ENCODE measurements around the gene MRTFA.

MRTFA gene

GRCh38 chr22:40472051-40472450 lies 164.5 kb downstream of the MRTFA start:
- TF ChIP-seq, protein P1, sequence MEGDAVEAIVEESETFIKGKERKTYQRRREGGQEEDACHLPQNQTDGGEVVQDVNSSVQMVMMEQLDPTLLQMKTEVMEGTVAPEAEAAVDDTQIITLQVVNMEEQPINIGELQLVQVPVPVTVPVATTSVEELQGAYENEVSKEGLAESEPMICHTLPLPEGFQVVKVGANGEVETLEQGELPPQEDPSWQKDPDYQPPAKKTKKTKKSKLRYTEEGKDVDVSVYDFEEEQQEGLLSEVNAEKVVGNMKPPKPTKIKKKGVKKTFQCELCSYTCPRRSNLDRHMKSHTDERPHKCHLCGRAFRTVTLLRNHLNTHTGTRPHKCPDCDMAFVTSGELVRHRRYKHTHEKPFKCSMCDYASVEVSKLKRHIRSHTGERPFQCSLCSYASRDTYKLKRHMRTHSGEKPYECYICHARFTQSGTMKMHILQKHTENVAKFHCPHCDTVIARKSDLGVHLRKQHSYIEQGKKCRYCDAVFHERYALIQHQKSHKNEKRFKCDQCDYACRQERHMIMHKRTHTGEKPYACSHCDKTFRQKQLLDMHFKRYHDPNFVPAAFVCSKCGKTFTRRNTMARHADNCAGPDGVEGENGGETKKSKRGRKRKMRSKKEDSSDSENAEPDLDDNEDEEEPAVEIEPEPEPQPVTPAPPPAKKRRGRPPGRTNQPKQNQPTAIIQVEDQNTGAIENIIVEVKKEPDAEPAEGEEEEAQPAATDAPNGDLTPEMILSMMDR (IDR thresholded peaks at IDR 0.05; ENCODE audit: insufficient read depth, low read length, poor library complexity, severe bottlenecking) = no peak
- H3K4me3 ChIP-seq (replicated peaks; ENCODE audit: low read depth, low read length) = no peak overlapping the region
- H3K27me3 ChIP-seq (replicated peaks; ENCODE audit: control insufficient read depth, insufficient read depth, low read length) = no peaks in the 10 kb centered on the region
- no peaks in the 10 kb centered on the region for H3K36me3 ChIP-seq (ENCODE audit: control insufficient read depth, insufficient read depth, low read length)
- no peak for DNase-seq (ENCODE audit: extremely low read depth, insufficient read length)

DNA sequence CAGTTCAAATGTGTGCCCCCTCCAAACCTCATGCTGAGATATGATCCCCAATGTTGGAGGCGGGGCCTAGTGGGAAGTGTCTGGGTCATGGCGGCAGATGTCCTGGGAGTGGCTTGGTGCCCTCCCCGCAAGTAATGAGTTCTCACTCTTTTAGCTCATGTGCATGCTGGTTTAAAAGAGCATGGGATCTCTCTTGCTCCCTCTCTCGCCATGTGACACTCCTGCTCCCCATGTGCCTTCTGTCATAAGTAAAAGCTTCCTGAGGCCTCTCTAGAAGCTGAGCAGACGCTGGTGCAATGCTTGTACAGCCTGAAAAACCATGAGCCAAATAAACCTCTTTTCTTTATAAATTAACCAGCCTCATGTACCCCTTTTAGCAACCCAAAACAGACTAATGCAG lies 167.3 kb downstream of the MRTFA start:
- DNase-seq (ENCODE audit: extremely low read depth, insufficient read length) = no peak
- TF ChIP-seq, protein P1 (IDR thresholded peaks at IDR 0.05; ENCODE audit: insufficient read depth, low read length, poor library complexity, severe bottlenecking) = no peak
- Histone ChIP-seq H3K36me3 (ENCODE audit: control insufficient read depth, insufficient read depth, low read length) (no peaks in the 10 kb centered on the region), H3K4me3 (replicated peaks; ENCODE audit: low read depth, low read length) (no peak overlapping the region), H3K27me3 (replicated peaks; ENCODE audit: control insufficient read depth, insufficient read depth, low read length) (no peaks in the 10 kb centered on the region)

DNA sequence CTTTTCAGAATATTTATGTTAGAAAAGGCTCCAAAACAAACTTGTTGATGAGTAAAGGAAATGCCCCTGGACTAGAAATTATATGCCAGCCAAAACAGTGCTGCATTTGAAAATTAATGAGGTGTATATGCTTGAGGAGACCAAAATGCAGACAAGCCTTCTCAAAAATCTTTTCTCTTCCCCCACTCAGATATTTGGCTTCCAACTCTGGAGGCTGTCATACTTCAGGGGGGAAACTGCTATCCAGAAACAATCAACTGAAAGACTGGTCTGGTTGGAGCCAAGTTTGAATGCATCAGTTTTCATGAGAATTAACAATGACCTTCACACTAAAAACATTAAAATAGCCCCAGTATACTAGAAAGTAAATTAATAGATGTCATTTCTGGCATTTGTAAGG lies 167.9 kb downstream of the MRTFA start:
- Histone ChIP-seq H3K27me3 (replicated peaks; ENCODE audit: control insufficient read depth, insufficient read depth, low read length) (no peaks in the 10 kb centered on the region), H3K4me3 (replicated peaks; ENCODE audit: low read depth, low read length) (no peak overlapping the region), H3K36me3 (ENCODE audit: control insufficient read depth, insufficient read depth, low read length) (no peaks in the 10 kb centered on the region)
- DNase-seq (ENCODE audit: extremely low read depth, insufficient read length) = no peak
- TF ChIP-seq, protein P1 (IDR thresholded peaks at IDR 0.05; ENCODE audit: insufficient read depth, low read length, poor library complexity, severe bottlenecking) = no peak

DNA sequence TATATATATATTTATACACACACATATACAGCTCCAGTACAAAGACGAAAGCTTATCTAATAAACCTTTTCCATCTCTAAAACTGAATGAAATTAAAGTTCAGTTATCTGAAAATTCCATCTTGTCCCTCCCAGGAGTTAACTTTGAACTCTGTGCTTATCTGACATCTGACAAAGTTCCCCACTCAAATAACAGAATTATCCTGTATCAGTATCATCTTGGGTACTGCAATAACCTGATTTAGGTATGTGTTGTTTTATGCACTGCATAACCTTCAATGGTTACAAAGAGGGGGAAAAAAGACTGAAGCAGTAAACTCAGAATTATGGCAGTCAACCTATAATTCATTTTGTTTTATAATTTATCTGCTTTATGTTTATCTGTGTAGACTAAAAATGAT lies 169.5 kb downstream of the MRTFA start:
- no peak for DNase-seq (ENCODE audit: extremely low read depth, insufficient read length)
- TF ChIP-seq, protein P1 (IDR thresholded peaks at IDR 0.05; ENCODE audit: insufficient read depth, low read length, poor library complexity, severe bottlenecking) = no peak
- H3K4me3 ChIP-seq (replicated peaks; ENCODE audit: low read depth, low read length) = no peak overlapping the region
- H3K36me3 ChIP-seq (ENCODE audit: control insufficient read depth, insufficient read depth, low read length) = no peaks in the 10 kb centered on the region
- H3K27me3 ChIP-seq (replicated peaks; ENCODE audit: control insufficient read depth, insufficient read depth, low read length) = no peaks in the 10 kb centered on the region

GRCh38 chr22:40463683-40464082 lies 172.8 kb downstream of the MRTFA start:
- Histone ChIP-seq H3K27me3 (replicated peaks; ENCODE audit: control insufficient read depth, insufficient read depth, low read length) (no peaks in the 10 kb centered on the region), H3K4me3 (replicated peaks; ENCODE audit: low read depth, low read length) (peak overlapping the region; percentile 71), H3K36me3 (ENCODE audit: control insufficient read depth, insufficient read depth, low read length) (peaks cover 6% of the 10 kb centered on the region)
- peak; percentile 34 for DNase-seq (ENCODE audit: extremely low read depth, insufficient read length)
- TF ChIP-seq, protein P1 (IDR thresholded peaks at IDR 0.05; ENCODE audit: insufficient read depth, low read length, poor library complexity, severe bottlenecking) = no peak

GRCh38 chr22:40463017-40463631 lies 173.4 kb downstream of the MRTFA start:
- TF ChIP-seq, protein P1 (IDR thresholded peaks at IDR 0.05; ENCODE audit: insufficient read depth, low read length, poor library complexity, severe bottlenecking) = no peak
- Histone ChIP-seq H3K4me3 (replicated peaks; ENCODE audit: low read depth, low read length) (peak overlapping the region; percentile 71), H3K27me3 (replicated peaks; ENCODE audit: control insufficient read depth, insufficient read depth, low read length) (no peaks in the 10 kb centered on the region), H3K36me3 (ENCODE audit: control insufficient read depth, insufficient read depth, low read length) (peaks cover 6% of the 10 kb centered on the region)
- DNase-seq (ENCODE audit: extremely low read depth, insufficient read length) = peak; percentile 48

Measured in GM06990 (cell line).